ENCODE results near the gene MPI.
A peak's percentile ranks its signal among the peaks of the same experiment; 100 is the strongest.
"Not testable (repeated sequence)": the region's sequence is repeated elsewhere in the genome, so short reads cannot be mapped to it uniquely, and the experiment has no call there.

The MPI gene

DNA sequence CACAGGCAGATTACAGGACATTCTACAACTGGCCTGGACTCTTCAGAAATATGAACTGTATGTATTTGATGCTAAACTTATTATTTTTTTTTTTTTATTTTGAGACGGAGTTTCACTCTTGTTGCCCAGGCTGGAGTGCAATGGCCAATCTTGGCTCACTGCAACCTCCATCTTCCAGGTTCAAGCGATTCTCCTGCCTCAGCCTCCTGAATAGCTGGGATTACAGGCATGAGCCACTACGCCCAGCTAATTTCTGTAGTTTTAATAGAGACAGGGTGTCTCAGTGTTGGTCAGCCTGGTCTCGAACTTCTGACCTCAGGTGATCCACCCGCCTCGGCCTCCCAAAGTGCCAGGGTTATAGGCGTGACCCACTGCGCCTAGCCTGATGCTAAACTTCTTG lies 24.0 kb downstream of the MPI start:
- not testable (repeated sequence) for H3K27me3 ChIP-seq (ENCODE audit: control insufficient read depth in 5 of 5, insufficient read depth in 4 of 5, low read length in 5 of 5); H3K27ac ChIP-seq (ENCODE audit: low read depth, low read length); H3K9me3 ChIP-seq (ENCODE audit: control insufficient read depth in 5 of 5, low read length in 5 of 5); H3K9ac ChIP-seq (ENCODE audit: low read length in 5 of 5); H3K4me3 ChIP-seq (ENCODE audit: low read depth in 1 of 5, low read length in 5 of 5); H3K4me1 ChIP-seq (ENCODE audit: control insufficient read depth in 5 of 5, insufficient read depth in 5 of 5, low read length in 5 of 5)
- peaks cover 4 to 51% (median 33%) of the 10 kb centered on the region in 5 donors for H3K36me3 ChIP-seq (ENCODE audit: control insufficient read depth in 5 of 5, insufficient read depth in 5 of 5, low read length in 5 of 5)

DNA sequence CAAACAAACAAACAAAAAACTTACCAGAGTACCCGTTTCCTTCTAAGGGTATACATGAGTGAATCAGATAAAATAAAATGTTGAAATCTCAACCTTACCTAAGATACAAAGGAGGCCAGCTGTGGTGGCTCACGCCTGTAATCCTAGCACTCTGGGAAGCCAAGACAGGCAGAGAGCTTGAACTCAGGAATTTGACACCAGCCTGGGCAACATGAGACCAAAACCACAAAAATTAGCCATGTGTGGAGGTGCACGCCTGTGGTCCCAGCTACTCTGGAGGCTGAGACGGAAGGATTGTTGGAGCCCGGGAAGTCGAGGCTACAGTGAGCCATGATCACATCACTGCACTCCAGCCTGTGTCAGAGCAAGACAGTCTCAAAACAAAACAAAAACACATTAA lies 27.8 kb downstream of the MPI start:
- Histone ChIP-seq H3K4me1 (ENCODE audit: control insufficient read depth in 5 of 5, insufficient read depth in 5 of 5, low read length in 5 of 5) (peaks cover 0 to 3% (median 0%) of the 10 kb centered on the region in 5 donors), H3K36me3 (ENCODE audit: control insufficient read depth in 5 of 5, insufficient read depth in 5 of 5, low read length in 5 of 5) (peaks cover 19 to 74% (median 55%) of the 10 kb centered on the region in 5 donors), H3K27me3 (ENCODE audit: control insufficient read depth in 5 of 5, insufficient read depth in 4 of 5, low read length in 5 of 5) (no peaks in the 10 kb centered on the region), H3K4me3 (ENCODE audit: low read depth in 1 of 5, low read length in 5 of 5) (no peak overlapping the region), H3K9me3 (ENCODE audit: control insufficient read depth in 5 of 5, low read length in 5 of 5) (no peaks in the 10 kb centered on the region), H3K27ac (ENCODE audit: low read depth, low read length) (no peak overlapping the region), H3K9ac (ENCODE audit: low read length in 5 of 5) (no peak overlapping the region)

DNA sequence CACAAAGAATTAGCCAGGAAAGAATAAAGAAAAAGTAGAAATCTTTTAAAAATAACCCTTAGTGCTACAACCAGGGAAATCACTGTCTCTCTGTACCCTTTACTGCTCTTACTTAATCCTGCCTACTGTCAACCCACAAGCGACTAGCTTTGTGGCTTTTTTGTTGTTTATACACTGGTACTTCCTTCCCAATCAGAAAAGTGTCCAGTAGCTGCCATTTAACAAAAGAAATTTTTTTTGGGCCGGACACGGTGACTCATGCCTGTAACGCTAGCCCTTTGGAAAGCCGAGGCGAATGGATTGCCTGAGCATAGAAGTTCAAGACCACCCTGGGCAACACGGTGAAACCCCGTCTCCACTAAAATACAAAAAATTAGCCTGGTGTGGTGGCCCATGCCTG lies 30.6 kb downstream of the MPI start:
- Histone ChIP-seq H3K9ac (ENCODE audit: low read length in 5 of 5) (no peak overlapping the region), H3K36me3 (ENCODE audit: control insufficient read depth in 5 of 5, insufficient read depth in 5 of 5, low read length in 5 of 5) (peaks cover 25 to 77% (median 59%) of the 10 kb centered on the region in 5 donors), H3K4me3 (ENCODE audit: low read depth in 1 of 5, low read length in 5 of 5) (no peak overlapping the region), H3K27ac (ENCODE audit: low read depth, low read length) (no peak overlapping the region), H3K4me1 (ENCODE audit: control insufficient read depth in 5 of 5, insufficient read depth in 5 of 5, low read length in 5 of 5) (no peaks in the 10 kb centered on the region), H3K9me3 (ENCODE audit: control insufficient read depth in 5 of 5, low read length in 5 of 5) (no peaks in the 10 kb centered on the region), H3K27me3 (ENCODE audit: control insufficient read depth in 5 of 5, insufficient read depth in 4 of 5, low read length in 5 of 5) (no peaks in the 10 kb centered on the region)

DNA sequence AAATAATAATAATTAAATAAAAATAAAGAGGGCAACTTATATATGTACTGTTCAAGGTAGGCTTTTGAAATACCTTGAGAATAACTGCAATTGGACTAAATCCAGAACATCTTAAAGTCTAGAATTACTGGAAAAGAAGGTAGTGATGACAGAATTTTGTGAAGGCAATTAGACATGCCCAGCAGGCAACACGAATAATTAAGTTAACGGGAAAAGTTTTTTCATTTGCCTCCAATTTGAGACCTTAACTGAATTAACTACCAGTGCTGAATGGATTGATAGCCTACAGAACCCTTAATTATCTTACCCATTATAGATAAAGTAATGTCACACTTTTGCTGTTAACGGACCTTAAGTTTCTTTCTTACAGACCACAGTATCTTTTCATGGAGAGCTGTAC lies 34.7 kb downstream of the MPI start:
- no peaks in the 10 kb centered on the region for H3K4me1 ChIP-seq (ENCODE audit: control insufficient read depth in 5 of 5, insufficient read depth in 5 of 5, low read length in 5 of 5)
- peaks cover 35 to 68% (median 50%) of the 10 kb centered on the region in 5 donors for H3K36me3 ChIP-seq (ENCODE audit: control insufficient read depth in 5 of 5, insufficient read depth in 5 of 5, low read length in 5 of 5)
- H3K9me3 ChIP-seq (ENCODE audit: control insufficient read depth in 5 of 5, low read length in 5 of 5): no peaks in the 10 kb centered on the region
- H3K4me3 ChIP-seq (ENCODE audit: low read depth in 1 of 5, low read length in 5 of 5): no peak overlapping the region
- H3K27ac ChIP-seq (ENCODE audit: low read depth, low read length): no peak overlapping the region
- no peak overlapping the region for H3K9ac ChIP-seq (ENCODE audit: low read length in 5 of 5)
- no peaks in the 10 kb centered on the region for H3K27me3 ChIP-seq (ENCODE audit: control insufficient read depth in 5 of 5, insufficient read depth in 4 of 5, low read length in 5 of 5)

DNA sequence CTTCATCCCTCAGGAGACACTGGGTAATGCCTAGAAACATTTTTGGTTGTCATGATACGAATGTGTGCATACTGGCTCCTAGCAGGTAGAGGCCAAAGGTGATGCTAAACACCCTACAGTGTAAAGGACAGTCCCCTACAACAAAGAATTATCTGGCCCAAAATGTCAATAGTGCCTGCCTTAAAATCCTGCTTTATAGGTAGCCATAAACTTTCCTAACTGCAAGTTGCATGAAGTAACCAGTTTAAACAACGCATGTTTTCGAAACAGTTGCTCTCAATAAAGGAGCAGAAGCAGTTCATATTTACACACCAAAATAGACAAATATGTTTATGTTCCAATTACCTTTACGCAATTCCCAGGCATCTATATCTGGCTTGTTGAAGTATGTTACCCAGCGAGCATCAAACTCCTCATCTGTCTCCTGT lies 38.9 kb downstream of the MPI start:
- no peaks in the 10 kb centered on the region for H3K27me3 ChIP-seq (ENCODE audit: control insufficient read depth in 5 of 5, insufficient read depth in 4 of 5, low read length in 5 of 5)
- peaks cover 19 to 34% (median 24%) of the 10 kb centered on the region in 5 donors for H3K36me3 ChIP-seq (ENCODE audit: control insufficient read depth in 5 of 5, insufficient read depth in 5 of 5, low read length in 5 of 5)
- peaks cover 0 to 3% (median 0%) of the 10 kb centered on the region in 5 donors for H3K4me1 ChIP-seq (ENCODE audit: control insufficient read depth in 5 of 5, insufficient read depth in 5 of 5, low read length in 5 of 5)
- H3K9ac ChIP-seq (ENCODE audit: low read length in 5 of 5): no peak overlapping the region
- H3K4me3 ChIP-seq (ENCODE audit: low read depth in 1 of 5, low read length in 5 of 5): no peak overlapping the region
- H3K27ac ChIP-seq (ENCODE audit: low read depth, low read length): no peak overlapping the region
- no peaks in the 10 kb centered on the region for H3K9me3 ChIP-seq (ENCODE audit: control insufficient read depth in 5 of 5, low read length in 5 of 5)

DNA sequence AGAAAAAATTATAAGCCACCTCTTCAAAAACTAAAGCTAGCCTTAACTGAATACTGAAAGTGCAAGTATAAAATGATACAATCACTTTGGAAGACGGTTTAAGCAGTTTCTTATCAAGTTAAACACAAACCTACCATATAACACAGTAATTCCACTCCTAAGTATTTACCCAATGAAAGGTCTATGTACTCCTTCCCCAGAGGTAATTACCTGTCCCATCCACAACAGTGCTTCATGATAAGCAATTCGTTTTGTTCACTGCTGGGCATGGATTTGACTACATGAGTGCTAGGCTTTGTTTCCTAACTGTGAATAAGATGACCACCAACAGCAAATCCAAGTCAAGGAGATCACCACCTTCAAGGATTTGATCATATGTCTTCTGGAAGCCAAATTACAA lies 43.7 kb downstream of the MPI start:
- no peak overlapping the region for H3K27ac ChIP-seq (ENCODE audit: low read depth, low read length)
- H3K4me3 ChIP-seq (ENCODE audit: low read depth in 1 of 5, low read length in 5 of 5): no peak overlapping the region
- H3K9me3 ChIP-seq (ENCODE audit: control insufficient read depth in 5 of 5, low read length in 5 of 5): no peaks in the 10 kb centered on the region
- H3K27me3 ChIP-seq (ENCODE audit: control insufficient read depth in 5 of 5, insufficient read depth in 4 of 5, low read length in 5 of 5): no peaks in the 10 kb centered on the region
- peaks cover 7 to 10% (median 7%) of the 10 kb centered on the region in 5 donors for H3K36me3 ChIP-seq (ENCODE audit: control insufficient read depth in 5 of 5, insufficient read depth in 5 of 5, low read length in 5 of 5)
- H3K4me1 ChIP-seq (ENCODE audit: control insufficient read depth in 5 of 5, insufficient read depth in 5 of 5, low read length in 5 of 5): peaks cover 0 to 32% (median 18%) of the 10 kb centered on the region in 5 donors
- peak overlapping the region in 1 of 5 donors; percentile 45 for H3K9ac ChIP-seq (ENCODE audit: low read length in 5 of 5)

DNA sequence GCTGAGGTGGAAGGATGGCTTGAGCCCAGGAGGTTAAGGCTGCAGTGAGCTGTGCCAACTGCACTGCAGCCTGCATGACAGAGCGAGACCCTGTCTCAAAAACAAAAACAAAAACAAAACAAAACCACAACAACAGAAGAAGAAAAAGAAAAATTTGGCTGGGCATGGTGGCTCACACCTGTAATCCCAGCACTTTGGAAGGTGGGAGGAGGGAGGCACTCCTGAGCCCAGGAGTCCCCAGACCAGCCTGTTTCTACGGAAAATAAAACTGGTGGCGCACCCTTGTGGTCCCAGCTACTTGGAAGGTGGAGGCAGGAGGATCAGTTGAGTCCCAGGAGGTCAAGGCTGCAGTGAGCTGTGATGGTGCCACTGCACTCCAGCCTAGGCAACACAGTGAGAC lies 45.4 kb downstream of the MPI start:
- not testable (repeated sequence) for H3K4me3 ChIP-seq (ENCODE audit: low read depth in 1 of 5, low read length in 5 of 5); H3K36me3 ChIP-seq (ENCODE audit: control insufficient read depth in 5 of 5, insufficient read depth in 5 of 5, low read length in 5 of 5); H3K27me3 ChIP-seq (ENCODE audit: control insufficient read depth in 5 of 5, insufficient read depth in 4 of 5, low read length in 5 of 5); H3K27ac ChIP-seq (ENCODE audit: low read depth, low read length); H3K9ac ChIP-seq (ENCODE audit: low read length in 5 of 5); H3K9me3 ChIP-seq (ENCODE audit: control insufficient read depth in 5 of 5, low read length in 5 of 5)
- H3K4me1 ChIP-seq (ENCODE audit: control insufficient read depth in 5 of 5, insufficient read depth in 5 of 5, low read length in 5 of 5): peaks cover 0 to 33% (median 18%) of the 10 kb centered on the region in 5 donors

DNA sequence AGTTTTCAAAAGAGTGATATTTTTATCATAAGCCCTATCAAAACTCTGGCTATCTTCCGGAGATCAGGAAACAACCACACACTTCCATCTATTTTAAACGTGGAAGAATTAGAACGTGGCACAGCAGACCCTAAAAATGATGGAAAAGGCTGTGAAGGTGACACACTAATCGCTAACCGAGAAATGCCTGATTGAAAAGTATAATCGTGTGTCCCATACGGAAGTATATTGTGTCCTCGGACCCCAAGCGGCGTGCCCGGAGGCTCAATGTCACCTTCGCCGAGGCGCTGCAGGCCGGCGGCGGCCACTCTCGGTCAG lies 47.4 kb downstream of the MPI start:
- Histone ChIP-seq H3K9ac (ENCODE audit: low read length in 5 of 5) (peak overlapping the region; percentile 84 to 97 (median 86)), H3K9me3 (ENCODE audit: control insufficient read depth in 5 of 5, low read length in 5 of 5) (no peaks in the 10 kb centered on the region), H3K27me3 (ENCODE audit: control insufficient read depth in 5 of 5, insufficient read depth in 4 of 5, low read length in 5 of 5) (no peaks in the 10 kb centered on the region), H3K4me1 (ENCODE audit: control insufficient read depth in 5 of 5, insufficient read depth in 5 of 5, low read length in 5 of 5) (peaks cover 0 to 33% (median 18%) of the 10 kb centered on the region in 5 donors), H3K27ac (ENCODE audit: low read depth, low read length) (peak overlapping the region; percentile 92), H3K4me3 (ENCODE audit: low read depth in 1 of 5, low read length in 5 of 5) (peak overlapping the region; percentile 81 to 92 (median 87)), H3K36me3 (ENCODE audit: control insufficient read depth in 5 of 5, insufficient read depth in 5 of 5, low read length in 5 of 5) (no peaks in the 10 kb centered on the region)

DNA sequence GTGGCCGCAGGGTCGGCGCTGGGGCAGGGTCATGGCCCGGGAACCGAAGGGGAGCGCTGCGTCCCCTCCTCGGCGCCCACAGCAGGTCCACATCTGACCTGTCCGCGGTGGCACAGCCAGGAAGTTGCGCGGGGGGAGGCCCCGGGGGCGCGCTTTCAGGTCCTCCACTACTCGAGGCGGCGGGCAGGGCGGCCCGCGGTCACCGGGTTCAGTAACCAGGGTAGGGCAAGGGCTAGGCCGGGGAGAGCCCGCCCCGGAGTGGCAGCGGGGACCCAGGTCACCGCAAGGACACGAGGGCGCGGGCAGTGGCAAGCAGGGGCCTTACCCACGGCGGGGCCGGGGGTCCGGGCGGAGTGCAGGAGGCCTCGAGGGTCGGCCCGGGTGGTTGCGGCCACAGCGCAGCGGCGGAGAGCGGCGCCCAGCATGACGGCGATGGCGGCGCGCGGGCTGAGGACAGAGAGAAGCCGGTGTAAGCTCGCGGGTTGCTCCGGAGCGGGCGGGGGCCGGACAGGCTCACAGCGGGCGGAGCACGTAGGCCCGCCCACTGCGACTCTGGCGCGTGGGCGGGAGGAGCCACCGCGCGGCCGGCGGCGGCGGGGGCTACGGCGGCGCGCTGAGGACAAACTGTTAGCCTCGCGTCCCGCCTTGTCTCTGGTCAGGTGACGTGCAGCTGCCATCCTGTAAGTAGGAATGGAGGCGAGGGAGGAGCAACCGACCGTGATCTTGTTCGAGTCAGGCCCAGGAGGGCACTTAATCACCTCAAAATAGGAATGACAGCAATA lies 47.9 kb downstream of the MPI start, which contains the start of gene COX5A:
TSS of gene COX5A (minus strand) at position 484 of the 782 bp plus-strand sequence. CDS start at position 425, 59 bp downstream.
- Histone ChIP-seq H3K9me3 (ENCODE audit: control insufficient read depth in 5 of 5, low read length in 5 of 5) (no peaks in the 10 kb centered on the region), H3K27ac (ENCODE audit: low read depth, low read length) (peak within 1 kb of the TSS; percentile 92), H3K9ac (ENCODE audit: low read length in 5 of 5) (peak within 1 kb of the TSS; percentile 84 to 97 (median 86)), H3K4me1 (ENCODE audit: control insufficient read depth in 5 of 5, insufficient read depth in 5 of 5, low read length in 5 of 5) (peaks cover 0 to 33% (median 18%) of the 10 kb centered on the region in 5 donors), H3K4me3 (ENCODE audit: low read depth in 1 of 5, low read length in 5 of 5) (peak within 1 kb of the TSS; percentile 81 to 92 (median 87)), H3K36me3 (ENCODE audit: control insufficient read depth in 5 of 5, insufficient read depth in 5 of 5, low read length in 5 of 5) (no peaks in the 10 kb centered on the region), H3K27me3 (ENCODE audit: control insufficient read depth in 5 of 5, insufficient read depth in 4 of 5, low read length in 5 of 5) (no peaks in the 10 kb centered on the region)

DNA sequence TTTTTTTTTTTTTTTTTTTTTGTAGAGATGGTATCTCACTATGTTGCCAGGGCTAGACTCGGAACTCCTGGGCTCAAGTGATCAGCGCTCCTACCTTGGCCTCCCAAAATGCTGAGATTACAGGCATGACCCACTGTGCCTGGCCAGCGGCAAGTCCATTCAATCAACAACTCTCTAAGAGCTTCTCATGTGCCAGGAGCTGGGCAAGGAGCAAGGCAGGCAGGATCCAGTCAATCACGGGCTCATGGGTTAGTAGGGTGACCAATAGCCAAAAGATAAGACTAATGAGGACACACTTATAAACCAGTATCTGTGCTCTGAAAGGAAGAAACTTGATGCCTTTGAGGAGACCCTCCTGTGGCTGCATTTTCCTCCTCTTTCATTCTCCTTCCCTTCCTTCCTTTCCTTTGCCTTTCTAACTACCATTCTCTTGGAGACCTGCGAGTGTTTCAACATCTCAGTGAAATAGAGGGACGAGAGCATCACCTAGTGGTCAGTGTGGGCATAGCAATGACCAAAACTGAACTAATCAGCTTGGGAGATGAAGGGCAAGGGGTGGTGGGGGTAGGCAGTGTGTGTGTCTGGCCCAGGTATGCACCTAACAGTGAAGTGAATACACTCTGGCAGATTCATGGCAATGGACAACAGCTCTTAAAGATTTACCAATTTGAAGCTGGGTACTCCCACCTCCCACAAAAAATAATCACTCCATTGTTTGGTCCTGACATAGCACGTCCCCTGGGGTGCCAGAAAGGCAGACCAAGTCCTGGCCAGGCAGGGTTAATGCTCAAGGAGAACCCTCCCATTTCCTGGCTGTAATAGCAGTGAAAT lies 60.5 kb downstream of the MPI start:
- Histone ChIP-seq H3K27me3 (ENCODE audit: control insufficient read depth in 5 of 5, insufficient read depth in 4 of 5, low read length in 5 of 5) (no peaks in the 10 kb centered on the region), H3K27ac (ENCODE audit: low read depth, low read length) (no peak overlapping the region), H3K36me3 (ENCODE audit: control insufficient read depth in 5 of 5, insufficient read depth in 5 of 5, low read length in 5 of 5) (no peaks in the 10 kb centered on the region), H3K4me3 (ENCODE audit: low read depth in 1 of 5, low read length in 5 of 5) (no peak overlapping the region), H3K4me1 (ENCODE audit: control insufficient read depth in 5 of 5, insufficient read depth in 5 of 5, low read length in 5 of 5) (peaks cover 2 to 19% (median 17%) of the 10 kb centered on the region in 5 donors), H3K9me3 (ENCODE audit: control insufficient read depth in 5 of 5, low read length in 5 of 5) (no peaks in the 10 kb centered on the region), H3K9ac (ENCODE audit: low read length in 5 of 5) (no peak overlapping the region)
